Jurkat, Clone E6-1 (cell line): ENCODE data around the gene PRKN.
"Not testable (repeated sequence)": the region's sequence is repeated elsewhere in the genome, so short reads cannot be mapped to it uniquely, and the experiment has no call there.

Experiments used
- DNase-seq: peaks from one replicate; pipeline ENCODE4 v3.0.0-alpha.2; 2011; ENCODE audit warnings: low read depth, low spot score
- H3K4me3 ChIP-seq: 2 replicates; pipeline ENCODE4 v1.5.1; 2011; ENCODE audit warnings: mild to moderate bottlenecking, low read length, control low read depth, moderate library complexity

Gene PRKN

GRCh38 chr6:161889324-161889723 is 838.2 kb downstream of the PRKN start:
- H3K4me3 ChIP-seq, result no peak overlapping the region
- DNase-seq, result no peak

- not testable (repeated sequence) for DNase-seq, H3K4me3 ChIP-seq
Measured at GRCh38 chr6:161886545-161886944, 841.0 kb downstream of the PRKN start.

GRCh38 chr6:161884782-161885181 is 842.8 kb downstream of the PRKN start:
- H3K4me3 ChIP-seq, result no peak overlapping the region
- no peak for DNase-seq

GRCh38 chr6:161882196-161882765 is 845.3 kb downstream of the PRKN start:
- no peak for DNase-seq
- H3K4me3 ChIP-seq, result no peak overlapping the region

- no peak overlapping the region for H3K4me3 ChIP-seq
- no peak for DNase-seq
Measured at GRCh38 chr6:161880056-161880455, 847.5 kb downstream of the PRKN start.

- no peak overlapping the region for H3K4me3 ChIP-seq
- DNase-seq, result no peak
Measured at GRCh38 chr6:161876231-161876630, 851.3 kb downstream of the PRKN start.

- H3K4me3 ChIP-seq, result no peak overlapping the region
- no peak for DNase-seq
Measured at GRCh38 chr6:161870236-161870901, 857.2 kb downstream of the PRKN start.

GRCh38 chr6:161869491-161869890 is 858.1 kb downstream of the PRKN start:
- DNase-seq, result no peak
- H3K4me3 ChIP-seq, result no peak overlapping the region

GRCh38 chr6:161866570-161866969 is 861.0 kb downstream of the PRKN start:
- H3K4me3 ChIP-seq, result no peak overlapping the region
- DNase-seq, result no peak

GRCh38 chr6:161861061-161861460 is 866.5 kb downstream of the PRKN start:
- DNase-seq, H3K4me3 ChIP-seq: not testable (repeated sequence)

- H3K4me3 ChIP-seq, result no peak overlapping the region
- DNase-seq, result no peak
Measured at GRCh38 chr6:161853657-161854056, 873.9 kb downstream of the PRKN start.

- DNase-seq, H3K4me3 ChIP-seq: not testable (repeated sequence)
Measured at GRCh38 chr6:161851486-161851885, 876.1 kb downstream of the PRKN start.

- DNase-seq, result no peak
Measured at GRCh38 chr6:161850562-161850961, 877.0 kb downstream of the PRKN start.

GRCh38 chr6:161847628-161848027 is 879.9 kb downstream of the PRKN start:
- no peak for DNase-seq
- no peak overlapping the region for H3K4me3 ChIP-seq

More at GRCh38 chr6:161850562-161850961, 877.0 kb downstream of the PRKN start:
- H3K4me3 ChIP-seq, result no peak overlapping the region

GRCh38 chr6:161844804-161845203 is 882.8 kb downstream of the PRKN start:
- no peak for DNase-seq
- H3K4me3 ChIP-seq, result no peak overlapping the region

- DNase-seq, result no peak
- H3K4me3 ChIP-seq, result no peak overlapping the region
Measured at GRCh38 chr6:161843066-161843465, 884.5 kb downstream of the PRKN start.

GRCh38 chr6:161840380-161840779 is 887.2 kb downstream of the PRKN start:
- H3K4me3 ChIP-seq, result no peak overlapping the region
- DNase-seq, result no peak

GRCh38 chr6:161838306-161839035 is 889.1 kb downstream of the PRKN start:
- no peak overlapping the region for H3K4me3 ChIP-seq
- DNase-seq, result no peak

- no peak for DNase-seq
Measured at GRCh38 chr6:161837854-161838253, 889.7 kb downstream of the PRKN start.

GRCh38 chr6:161837449-161837735 is 890.2 kb downstream of the PRKN start:
- no peak for DNase-seq
- no peak overlapping the region for H3K4me3 ChIP-seq

More at GRCh38 chr6:161837854-161838253, 889.7 kb downstream of the PRKN start:
- H3K4me3 ChIP-seq, result no peak overlapping the region
